Ectodermal cell (in vitro differentiated cells): ENCODE data around the gene ALOXE3.
"Not testable (repeated sequence)": the region's sequence is repeated elsewhere in the genome, so short reads cannot be mapped to it uniquely, and the experiment has no call there.

Experiments
- H3K27ac ChIP-seq: 2 replicates; pipeline ENCODE4 v1.7.0; 2013; ENCODE audit warnings: mild to moderate bottlenecking, low read depth, low read length; ENCODE audit not compliant: insufficient read depth, poor library complexity, severe bottlenecking
- H3K27me3 ChIP-seq: 2 replicates; pipeline ENCODE4 v1.7.0; 2013; ENCODE audit warnings: mild to moderate bottlenecking, low read length; ENCODE audit not compliant: insufficient read depth, control insufficient read depth, poor library complexity, severe bottlenecking
- H3K36me3 ChIP-seq: one replicate; pipeline ENCODE4 v1.7.0; 2013; ENCODE audit warnings: low read length; ENCODE audit not compliant: control insufficient read depth, insufficient read depth
- H3K4me1 ChIP-seq: one replicate; pipeline ENCODE4 v1.7.0; 2013; ENCODE audit warnings: low read length; ENCODE audit not compliant: control insufficient read depth, insufficient read depth
- H3K4me3 ChIP-seq: 2 replicates; pipeline ENCODE4 v1.7.0; 2013; ENCODE audit warnings: low read depth, low read length, control low read depth; ENCODE audit not compliant: insufficient read depth
- H3K9me3 ChIP-seq: 2 replicates; pipeline ENCODE4 v1.7.0; 2013; ENCODE audit warnings: mild to moderate bottlenecking, low read length, moderate library complexity; ENCODE audit not compliant: control insufficient read depth
- WGBS, 2 experiments: methylation state at CpG; one replicate each; pipeline ENCODE4 v1.1.7; 2013; ENCODE audit warnings: missing lambda C conversion rate in 2 of 2; 5-methylcytosine and 5-hydroxymethylcytosine counted together

ALOXE3 gene

DNA sequence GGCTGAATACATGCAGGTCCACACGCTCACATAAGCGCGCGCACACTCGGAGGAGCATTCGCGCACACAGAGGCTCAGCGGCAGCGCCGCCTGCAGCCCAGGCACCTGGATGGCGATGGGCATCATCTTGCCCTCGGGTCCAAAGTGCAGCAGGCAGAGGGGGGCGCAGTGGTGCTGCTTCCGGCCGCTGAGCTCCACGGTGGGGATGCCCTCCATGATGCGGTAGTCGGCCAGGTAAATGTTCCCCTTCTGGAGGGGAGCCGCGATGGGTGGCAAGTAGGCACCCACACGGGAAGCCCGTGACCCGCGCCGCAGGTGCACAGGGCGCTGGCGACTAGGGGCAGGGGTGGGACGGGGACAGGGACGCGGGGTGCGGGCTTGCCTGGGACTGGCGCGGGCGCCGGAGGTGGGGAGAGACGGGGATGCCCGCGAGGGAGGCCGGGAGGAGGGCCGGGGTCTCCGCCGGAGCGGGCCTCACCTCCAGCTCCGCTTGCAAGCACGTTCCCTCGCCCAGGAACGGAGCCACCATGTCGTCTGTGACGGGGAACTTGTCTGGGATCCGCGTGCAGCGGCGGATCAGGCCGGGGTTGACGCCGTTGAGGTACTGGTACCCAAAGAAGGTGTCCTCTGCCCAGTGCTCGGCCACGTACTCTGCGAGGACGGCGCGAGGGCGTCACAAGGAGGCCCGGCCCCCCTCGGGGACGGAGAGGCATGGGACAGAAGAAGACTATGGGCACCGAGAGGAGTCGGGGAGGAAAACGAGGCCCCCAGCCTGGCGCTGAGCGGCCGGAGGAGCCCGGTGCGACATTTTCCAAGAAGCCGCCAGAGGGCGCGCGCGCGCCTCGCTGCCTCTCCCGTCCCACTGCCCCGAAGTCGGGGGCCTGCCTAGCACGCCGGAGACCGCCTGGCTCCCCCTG, 38.8 kb downstream of the ALOXE3 start:
- peaks cover 79% of the 10 kb centered on the region for H3K27me3 ChIP-seq
- 1 to 2% methylated on average over 87 of the region's 87 CpGs for WGBS, 2 experiments
- no peaks in the 10 kb centered on the region for H3K9me3 ChIP-seq
- H3K4me1 ChIP-seq = no peaks in the 10 kb centered on the region
- H3K4me3 ChIP-seq = peak overlapping the region; percentile 51
- H3K27ac ChIP-seq = no peak overlapping the region
- no peaks in the 10 kb centered on the region for H3K36me3 ChIP-seq

DNA sequence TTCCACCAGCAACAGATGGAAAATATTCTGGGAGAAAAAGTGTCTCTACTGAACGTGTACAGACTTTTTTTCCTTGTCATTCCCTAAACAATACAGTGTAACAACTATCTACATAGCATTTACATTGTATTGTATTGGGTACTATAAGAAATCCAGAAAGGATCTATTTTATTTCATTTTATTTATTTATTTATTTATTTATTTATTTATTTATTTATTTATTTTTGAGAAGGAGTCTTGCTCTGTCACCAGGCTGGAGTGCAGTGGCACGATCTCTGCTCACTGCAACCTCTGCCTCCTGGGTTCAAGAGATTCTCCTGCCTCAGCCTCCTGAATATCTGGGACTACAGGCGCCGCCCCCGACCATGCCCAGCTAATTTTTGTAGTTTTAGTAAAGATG, 40.4 kb downstream of the ALOXE3 start:
- not testable (repeated sequence) for H3K36me3 ChIP-seq, H3K9me3 ChIP-seq, H3K4me3 ChIP-seq, H3K4me1 ChIP-seq, H3K27ac ChIP-seq
- peaks cover 95% of the 10 kb centered on the region for H3K27me3 ChIP-seq
- 78 to 82% methylated on average over 4 to 5 of the region's 5 CpGs for WGBS, 2 experiments

- no peak overlapping the region for H3K27ac ChIP-seq
- no peaks in the 10 kb centered on the region for H3K9me3 ChIP-seq
- peaks cover 7% of the 10 kb centered on the region for H3K4me1 ChIP-seq
- no peaks in the 10 kb centered on the region for H3K36me3 ChIP-seq
- H3K4me3 ChIP-seq = no peak overlapping the region
- peaks cover 98% of the 10 kb centered on the region for H3K27me3 ChIP-seq
- WGBS, 2 experiments = 90 to 92% methylated on average over 13 of the region's 13 CpGs
Measured at GRCh38 chr17:8076502-8077266, 41.6 kb downstream of the ALOXE3 start.

DNA sequence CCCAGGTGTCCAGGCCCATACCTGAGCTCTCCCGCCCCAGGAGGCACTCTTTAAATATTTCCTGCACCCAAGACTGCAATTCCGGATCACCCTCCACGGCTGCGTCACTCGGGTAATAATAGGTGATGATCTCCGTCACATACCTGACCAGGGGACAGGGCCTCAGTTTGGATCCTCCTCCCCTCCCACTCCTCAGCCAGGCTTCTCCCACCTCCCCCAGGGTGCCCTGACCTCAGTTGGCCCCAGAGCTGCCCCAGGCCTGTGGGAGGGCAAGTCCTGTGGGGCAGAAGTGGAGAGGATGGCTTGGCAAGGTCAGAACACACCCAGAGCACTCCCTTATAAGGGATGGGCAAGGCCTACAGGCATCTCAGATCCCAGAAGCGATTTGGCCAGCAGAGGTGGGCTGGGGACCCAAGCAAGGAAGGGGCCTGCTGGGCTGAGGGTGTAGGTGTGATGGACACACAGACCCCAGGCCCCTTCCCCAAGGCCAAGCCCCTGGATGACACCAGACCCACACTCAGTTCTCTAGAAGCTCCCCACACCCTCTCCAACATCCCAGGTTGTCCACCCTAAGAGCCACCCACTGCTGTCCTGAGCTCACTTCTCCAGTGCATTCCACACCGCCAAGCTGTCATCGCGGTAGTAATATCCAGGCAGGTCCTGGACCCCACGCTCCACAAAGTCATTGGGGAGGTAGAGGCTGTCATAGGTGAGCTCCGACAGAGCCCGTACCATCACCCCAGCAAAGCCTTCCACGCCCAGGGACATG, 42.6 kb downstream of the ALOXE3 start:
- Histone ChIP-seq H3K4me1 (peaks cover 7% of the 10 kb centered on the region), H3K4me3 (no peak overlapping the region), H3K36me3 (no peaks in the 10 kb centered on the region), H3K27me3 (peaks cover 98% of the 10 kb centered on the region), H3K27ac (no peak overlapping the region), H3K9me3 (no peaks in the 10 kb centered on the region)
- WGBS, 2 experiments = 87 to 88% methylated on average over 14 of the region's 14 CpGs

DNA sequence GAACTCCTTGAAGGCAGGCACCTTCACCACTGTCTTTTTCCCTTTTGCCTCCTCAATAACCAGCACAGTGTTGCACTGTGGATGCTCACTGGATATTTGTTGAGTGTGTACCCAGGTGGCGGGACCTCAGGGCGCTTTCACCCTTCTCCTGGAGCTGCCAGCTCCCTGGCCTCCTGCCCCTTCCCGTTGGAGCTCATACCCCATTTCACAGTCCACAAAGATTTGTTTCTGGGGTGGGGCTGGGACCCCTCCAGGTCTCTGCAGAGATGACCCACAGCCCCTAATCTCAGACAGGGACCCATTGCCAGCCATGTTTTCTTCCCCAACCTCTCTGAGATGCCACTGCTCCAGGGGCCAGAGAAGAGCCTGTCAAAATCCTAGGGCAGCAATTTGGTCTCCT, 43.2 kb downstream of the ALOXE3 start:
- Histone ChIP-seq H3K4me1 (peaks cover 7% of the 10 kb centered on the region), H3K9me3 (no peaks in the 10 kb centered on the region), H3K36me3 (no peaks in the 10 kb centered on the region), H3K4me3 (no peak overlapping the region), H3K27ac (no peak overlapping the region), H3K27me3 (peaks cover 98% of the 10 kb centered on the region)
- WGBS, 2 experiments = 89 to 98% methylated on average over 3 of the region's 3 CpGs

DNA sequence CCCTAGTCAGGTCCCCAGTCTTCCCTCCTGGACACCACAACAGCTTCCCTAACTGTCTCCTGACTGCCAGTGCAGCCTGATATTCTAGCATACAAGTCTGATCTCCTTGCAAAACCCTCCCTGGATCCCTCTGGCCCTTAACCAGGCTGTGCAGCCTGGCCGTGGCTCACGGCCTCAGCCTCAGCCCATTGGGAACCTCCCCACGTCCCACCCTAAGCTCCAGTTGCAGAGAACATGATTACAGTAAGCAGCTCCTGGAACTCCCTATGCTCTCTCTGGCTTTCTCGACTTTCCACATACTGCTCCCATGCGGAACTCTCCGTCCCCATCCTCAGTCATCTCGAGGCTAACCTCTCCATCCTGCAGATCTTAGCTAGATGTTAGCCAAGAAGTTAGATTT, 43.8 kb downstream of the ALOXE3 start:
- Histone ChIP-seq H3K36me3 (no peaks in the 10 kb centered on the region), H3K27me3 (peaks cover 98% of the 10 kb centered on the region), H3K4me1 (peaks cover 7% of the 10 kb centered on the region), H3K9me3 (no peaks in the 10 kb centered on the region), H3K4me3 (no peak overlapping the region), H3K27ac (no peak overlapping the region)
- WGBS, 2 experiments = 68 to 71% methylated on average over 7 of the region's 7 CpGs

DNA sequence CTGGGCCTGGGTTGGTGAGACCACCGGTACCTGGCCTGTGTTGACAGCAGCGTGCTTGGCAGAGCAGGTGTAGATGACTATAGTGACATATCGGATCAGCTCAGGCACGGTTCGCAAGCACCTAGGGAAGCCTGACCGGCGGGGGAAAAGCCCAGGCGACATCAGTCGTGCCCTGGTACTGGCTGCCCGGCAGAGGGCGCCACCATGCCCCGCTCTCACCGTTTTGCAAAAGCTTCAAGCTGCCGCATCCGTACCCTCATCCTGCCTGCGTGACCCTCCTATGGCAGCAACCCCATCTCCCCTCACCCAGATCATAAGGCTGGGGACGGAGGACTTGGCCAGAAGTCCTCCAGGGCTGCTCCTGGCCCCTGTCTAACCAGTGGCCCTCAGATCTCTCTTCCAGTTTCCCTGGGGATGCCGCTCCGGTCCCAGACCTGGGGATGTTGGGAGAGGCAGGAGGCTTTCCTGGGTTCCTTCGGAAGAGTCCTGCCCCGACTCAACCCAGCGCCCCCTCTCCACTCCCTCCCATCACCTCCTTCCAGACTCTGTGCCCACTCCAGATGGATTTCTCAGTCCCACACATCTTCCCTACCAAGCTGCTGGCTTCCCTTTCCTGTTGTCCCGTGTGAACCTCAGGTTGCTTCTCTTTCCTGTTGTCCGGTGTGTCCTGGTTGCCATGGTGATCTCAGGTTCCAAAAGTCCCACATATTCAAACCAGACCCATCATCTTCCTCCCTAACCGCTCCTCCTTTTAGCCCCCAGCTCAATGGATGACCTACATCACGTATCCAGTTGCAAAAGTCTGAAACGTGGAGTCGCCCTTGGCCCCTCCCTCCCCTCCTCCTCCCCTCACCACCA, 44.5 kb downstream of the ALOXE3 start:
- no peak overlapping the region for H3K4me3 ChIP-seq
- H3K9me3 ChIP-seq = no peaks in the 10 kb centered on the region
- 9% methylated on average over 28 of the region's 28 CpGs for WGBS, 2 experiments
- no peak overlapping the region for H3K27ac ChIP-seq
- H3K36me3 ChIP-seq = no peaks in the 10 kb centered on the region
- peaks cover 96% of the 10 kb centered on the region for H3K27me3 ChIP-seq
- H3K4me1 ChIP-seq = peaks cover 7% of the 10 kb centered on the region

GRCh38 chr17:8072729-8073461, 45.4 kb downstream of the ALOXE3 start:
- Histone ChIP-seq H3K36me3 (no peaks in the 10 kb centered on the region), H3K4me1 (peaks cover 7% of the 10 kb centered on the region), H3K9me3 (no peaks in the 10 kb centered on the region), H3K27ac (no peak overlapping the region), H3K27me3 (peaks cover 95% of the 10 kb centered on the region), H3K4me3 (peak overlapping the region; percentile 2)
- WGBS, 2 experiments = 5% methylated on average over 40 of the region's 40 CpGs

GRCh38 chr17:8072341-8072728, 46.0 kb downstream of the ALOXE3 start:
- 10% methylated on average over 28 of the region's 28 CpGs for WGBS, 2 experiments
- peaks cover 89% of the 10 kb centered on the region for H3K27me3 ChIP-seq
- no peak overlapping the region for H3K27ac ChIP-seq
- H3K4me1 ChIP-seq = peaks cover 7% of the 10 kb centered on the region
- no peaks in the 10 kb centered on the region for H3K36me3 ChIP-seq
- no peaks in the 10 kb centered on the region for H3K9me3 ChIP-seq
- H3K4me3 ChIP-seq = no peak overlapping the region
